Activated naive CD4-positive, alpha-beta T cell treated with anti-CD3 and anti-CD28 coated beads for 36 hours (primary cell): ENCODE results near the gene PRTN3. TPM values are rescaled to one million over a fixed set of nuclear protein-coding genes. Genes with fewer than 3 reads are reported as not detected.
"Not testable (repeated sequence)": the region's sequence is repeated elsewhere in the genome, so short reads cannot be mapped to it uniquely, and the experiment has no call there.

Experiments
- CTCF ChIA-PET: fragments of 350-600 bp; sonication (Branson Sonifier 250); formaldehyde crosslinking; loops from one replicate; lab custom pipeline; 2021; ENCODE audit warnings: antibody characterized with exemption; lab: Charles Lee
- DNase-seq: peaks from one replicate; pipeline ENCODE4 v3.0.0-alpha.2; 2020
- H3K27ac Mint-ChIP-seq: one replicate; pipeline ENCODE4 v1.8.0; 2021; ENCODE audit warnings: mild to moderate bottlenecking, mixed read lengths
- H3K27me3 Mint-ChIP-seq: one replicate; pipeline ENCODE4 v1.8.0; 2021; ENCODE audit warnings: low read depth, mixed read lengths
- H3K36me3 Mint-ChIP-seq: one replicate; pipeline ENCODE4 v1.8.0; 2021; ENCODE audit warnings: low read depth, mixed read lengths
- H3K4me1 Mint-ChIP-seq: one replicate; pipeline ENCODE4 v1.8.0; 2021; ENCODE audit warnings: low read depth, mixed read lengths
- H3K4me3 Mint-ChIP-seq: one replicate; pipeline ENCODE4 v1.8.0; 2021; ENCODE audit warnings: mild to moderate bottlenecking, moderate library complexity, mixed read lengths
- H3K9me3 Mint-ChIP-seq: one replicate; pipeline ENCODE4 v1.8.0; 2021; ENCODE audit warnings: mixed read lengths
- intact Hi-C: fragments of 100-400 bp; cut with micrococcal nuclease; formaldehyde crosslinking; loops from one replicate; pipeline ENCODE4 v1.15.1; 2023
- total RNA-seq, 2 experiments: library from RNA; stranded (reverse); gene quantifications; one replicate each; pipeline ENCODE4 v1.2.3, GENCODE V29; 2021

Gene PRTN3
- total RNA-seq, 2 experiments from 2014 or later, result not detected

DNA sequence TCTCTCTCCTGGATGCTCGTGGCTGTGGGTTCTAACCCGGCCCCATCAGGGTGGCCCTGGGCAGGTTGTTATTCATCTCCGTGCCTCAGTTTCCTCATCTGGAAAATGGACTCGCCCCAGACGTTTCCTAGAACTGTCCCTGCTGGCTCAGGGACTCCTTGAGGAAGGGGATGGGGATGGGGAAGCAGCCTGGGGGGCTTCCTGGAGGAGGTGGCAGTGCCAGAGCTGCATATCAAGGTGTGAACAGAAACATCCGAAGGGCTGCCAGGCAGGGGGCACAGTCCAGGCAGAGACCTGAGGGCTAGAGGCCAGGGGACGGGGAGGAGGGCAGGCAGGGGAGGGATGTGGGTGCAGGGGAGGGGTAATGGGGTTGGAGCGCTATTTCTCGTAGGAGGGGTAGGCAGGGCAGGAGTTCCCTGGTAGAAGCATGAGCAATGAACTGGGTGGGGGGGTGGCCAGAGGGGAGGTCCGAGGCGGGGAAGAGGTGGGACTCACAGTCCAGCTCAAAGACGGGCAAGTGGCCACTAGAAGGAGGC, 7.7 kb downstream of the PRTN3 start:
- Mint-ChIP-seq H3K36me3 (no peaks in the 10 kb centered on the region), H3K27me3 (peaks cover 50% of the 10 kb centered on the region), H3K4me3 (no peak overlapping the region), H3K27ac (no peak overlapping the region), H3K4me1 (peaks cover 4% of the 10 kb centered on the region), H3K9me3 (no peaks in the 10 kb centered on the region)
- CTCF ChIA-PET, result interaction anchor here (0.6 to 0.8 kb wide), 2 partner anchors 9 to 250 kb away, joined by 3 read pairs; no protein-coding TSS in a partner anchor
- DNase-seq, result no peak
- intact Hi-C loops, result no loop called here

GRCh38 chr19:849195-849594, 8.4 kb downstream of the PRTN3 start:
- peaks cover 47% of the 10 kb centered on the region for H3K27me3 Mint-ChIP-seq
- CTCF ChIA-PET, result interaction anchor here (0.6 to 0.8 kb wide), 3 partner anchors 10 to 262 kb away, joined by 3 to 6 read pairs (median 4); no protein-coding TSS in a partner anchor
- H3K4me1 Mint-ChIP-seq, DNase-seq, H3K27ac Mint-ChIP-seq, intact Hi-C loops, H3K36me3 Mint-ChIP-seq, H3K4me3 Mint-ChIP-seq, H3K9me3 Mint-ChIP-seq: not testable (repeated sequence)

DNA sequence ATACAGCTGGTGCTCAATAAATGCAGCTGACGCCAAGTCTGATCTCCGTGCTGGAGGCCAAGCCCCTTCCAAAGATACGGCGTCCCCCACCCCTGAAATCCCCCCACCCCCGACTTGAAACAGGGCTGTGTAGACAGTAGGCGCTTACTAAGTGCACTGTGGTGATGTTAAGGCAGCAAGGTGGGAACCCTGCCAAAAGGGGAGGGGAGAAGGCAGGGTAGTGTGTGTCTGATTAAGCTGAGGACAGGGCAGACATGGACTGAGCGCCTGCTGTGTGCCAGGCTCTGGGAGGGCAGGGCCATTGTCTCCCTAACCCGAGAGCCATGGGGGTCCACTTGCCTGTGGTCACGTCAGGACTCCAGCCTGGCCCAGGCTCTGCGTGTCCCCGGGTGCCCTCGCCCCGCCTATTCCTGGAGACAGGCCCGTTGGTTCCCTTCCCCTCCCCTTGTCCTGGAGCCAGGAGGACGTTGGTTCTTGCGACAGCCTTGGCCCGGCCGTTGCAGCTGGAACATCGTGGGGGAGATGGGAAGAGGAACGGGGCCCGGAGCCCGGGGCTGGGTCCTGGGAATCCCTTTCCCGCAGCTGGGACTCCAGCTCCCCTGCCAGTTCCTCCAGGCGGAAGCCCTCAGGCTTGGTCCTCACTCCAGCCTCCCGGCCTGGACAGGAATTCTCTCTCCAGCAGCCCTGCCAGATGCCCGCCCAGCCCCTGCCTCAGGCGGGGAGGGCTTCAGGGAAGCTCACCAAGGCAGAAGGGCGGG, 9.6 kb downstream of the PRTN3 start:
- Mint-ChIP-seq H3K27me3 (peaks cover 38% of the 10 kb centered on the region), H3K9me3 (no peaks in the 10 kb centered on the region), H3K27ac (no peak overlapping the region), H3K4me3 (no peak overlapping the region), H3K4me1 (no peaks in the 10 kb centered on the region), H3K36me3 (no peaks in the 10 kb centered on the region)
- DNase-seq, result no peak
- intact Hi-C loops, result no loop called here
- CTCF ChIA-PET, result interaction anchor here (0.8 kb wide), 1 partner anchor 13 kb away, joined by 3 read pairs; no protein-coding TSS in a partner anchor

DNA sequence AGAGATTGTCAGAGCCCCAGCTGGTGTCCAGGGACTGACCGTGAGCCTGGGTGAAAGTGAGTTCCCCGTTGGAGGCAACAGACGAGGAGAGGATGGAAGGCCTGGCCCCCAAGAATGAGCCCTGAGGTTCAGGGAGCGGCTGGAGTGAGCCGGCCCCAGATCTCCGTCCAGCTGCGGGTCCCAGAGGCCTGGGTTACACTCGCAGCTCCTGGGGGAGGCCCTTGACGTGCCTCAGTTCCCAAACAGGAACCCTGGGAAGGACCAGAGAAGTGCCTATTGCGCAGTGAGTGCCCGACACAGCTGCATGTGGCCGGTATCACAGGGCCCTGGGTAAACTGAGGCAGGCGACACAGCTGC, 10.2 kb downstream of the PRTN3 start:
- Mint-ChIP-seq H3K4me3 (no peak overlapping the region), H3K9me3 (no peaks in the 10 kb centered on the region), H3K27ac (no peak overlapping the region), H3K4me1 (no peaks in the 10 kb centered on the region), H3K36me3 (no peaks in the 10 kb centered on the region), H3K27me3 (peaks cover 34% of the 10 kb centered on the region)
- CTCF ChIA-PET, result interaction anchor here (0.8 kb wide), 1 partner anchor 13 kb away, joined by 3 read pairs; no protein-coding TSS in a partner anchor
- no peak for DNase-seq
- intact Hi-C loops, result no loop called here

GRCh38 chr19:852136-853013, 11.6 kb downstream of the PRTN3 start, which contains the start of gene ELANE:
TSS of gene ELANE (plus strand) at chr19:852303. CDS start at chr19:852329, 26 bp downstream.
- intact Hi-C loops, result no loop called here
- CTCF ChIA-PET, result no interaction called here
- Mint-ChIP-seq H3K9me3 (no peaks in the 10 kb centered on the region), H3K4me1 (no peaks in the 10 kb centered on the region), H3K27ac (no peak within 1 kb of the TSS), H3K36me3 (no peaks in the 10 kb centered on the region), H3K27me3 (peaks cover 24% of the 10 kb centered on the region), H3K4me3 (no peak within 1 kb of the TSS)
- DNase-seq, result no peak

GRCh38 chr19:853014-853585, 12.3 kb downstream of the PRTN3 start:
- Mint-ChIP-seq H3K9me3 (no peaks in the 10 kb centered on the region), H3K4me3 (no peak overlapping the region), H3K36me3 (no peaks in the 10 kb centered on the region), H3K27ac (no peak overlapping the region), H3K27me3 (peaks cover 21% of the 10 kb centered on the region), H3K4me1 (no peaks in the 10 kb centered on the region)
- CTCF ChIA-PET, result no interaction called here
- DNase-seq, result no peak
- intact Hi-C loops, result no loop called here

DNA sequence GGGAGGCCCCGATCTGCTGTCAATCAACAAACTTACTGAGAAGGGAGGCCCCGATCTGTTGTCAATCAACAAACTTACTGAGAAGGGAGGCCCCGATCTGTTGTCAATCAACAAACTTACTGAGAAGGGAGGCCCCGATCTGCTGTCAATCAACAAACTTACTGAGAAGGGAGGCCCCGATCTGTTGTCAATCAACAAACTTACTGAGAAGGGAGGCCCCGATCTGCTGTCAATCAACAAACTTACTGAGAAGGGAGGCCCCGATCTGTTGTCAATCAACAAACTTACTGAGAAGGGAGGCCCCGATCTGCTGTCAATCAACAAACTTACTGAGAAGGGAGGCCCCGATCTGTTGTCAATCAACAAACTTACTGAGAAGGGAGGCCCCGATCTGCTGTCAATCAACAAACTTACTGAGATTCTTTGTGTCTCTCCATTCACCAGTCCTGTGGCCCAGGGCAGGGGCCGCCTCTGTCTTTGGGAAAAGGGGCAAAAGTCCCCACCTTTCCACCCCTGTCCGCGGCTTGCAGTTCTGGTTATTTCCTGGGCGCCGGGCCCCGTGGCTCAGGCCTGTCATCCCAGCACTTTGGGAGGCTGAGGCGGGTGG, 12.9 kb downstream of the PRTN3 start:
- H3K9me3 Mint-ChIP-seq, intact Hi-C loops, H3K36me3 Mint-ChIP-seq, DNase-seq, H3K4me1 Mint-ChIP-seq, H3K4me3 Mint-ChIP-seq, H3K27ac Mint-ChIP-seq, CTCF ChIA-PET: not testable (repeated sequence)
- peaks cover 16% of the 10 kb centered on the region for H3K27me3 Mint-ChIP-seq

DNA sequence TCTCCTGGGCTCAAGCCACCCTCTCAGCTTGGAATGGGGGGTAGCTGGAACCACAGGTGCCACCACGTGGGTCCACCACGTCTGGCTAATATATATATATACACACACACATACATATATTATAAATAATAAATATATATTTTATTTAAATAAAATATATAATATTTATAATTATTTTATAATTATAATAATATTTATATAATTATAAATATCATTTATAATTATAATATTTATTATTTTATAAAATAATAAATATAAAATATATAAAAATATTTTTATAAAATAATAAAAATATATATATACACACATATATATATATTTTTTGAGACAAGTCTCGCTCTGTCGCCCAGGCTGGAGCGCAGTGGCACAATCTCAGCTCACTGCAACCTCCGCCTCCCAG, 13.8 kb downstream of the PRTN3 start:
- Mint-ChIP-seq H3K4me3 (no peak overlapping the region), H3K36me3 (no peaks in the 10 kb centered on the region), H3K9me3 (no peaks in the 10 kb centered on the region), H3K27me3 (peaks cover 13% of the 10 kb centered on the region), H3K4me1 (no peaks in the 10 kb centered on the region), H3K27ac (no peak overlapping the region)
- CTCF ChIA-PET, result interaction anchor here (0.7 kb wide), 1 partner anchor 117 kb away, joined by 3 read pairs; no protein-coding TSS in a partner anchor
- no peak for DNase-seq
- intact Hi-C loops, result no loop called here

- Mint-ChIP-seq H3K27ac (no peak overlapping the region), H3K4me1 (no peaks in the 10 kb centered on the region), H3K9me3 (no peaks in the 10 kb centered on the region), H3K4me3 (no peak overlapping the region), H3K36me3 (no peaks in the 10 kb centered on the region), H3K27me3 (peaks cover 7% of the 10 kb centered on the region)
- no peak for DNase-seq
- CTCF ChIA-PET, result no interaction called here
- intact Hi-C loops, result no loop called here
Measured at GRCh38 chr19:855142-855541, 14.3 kb downstream of the PRTN3 start.

DNA sequence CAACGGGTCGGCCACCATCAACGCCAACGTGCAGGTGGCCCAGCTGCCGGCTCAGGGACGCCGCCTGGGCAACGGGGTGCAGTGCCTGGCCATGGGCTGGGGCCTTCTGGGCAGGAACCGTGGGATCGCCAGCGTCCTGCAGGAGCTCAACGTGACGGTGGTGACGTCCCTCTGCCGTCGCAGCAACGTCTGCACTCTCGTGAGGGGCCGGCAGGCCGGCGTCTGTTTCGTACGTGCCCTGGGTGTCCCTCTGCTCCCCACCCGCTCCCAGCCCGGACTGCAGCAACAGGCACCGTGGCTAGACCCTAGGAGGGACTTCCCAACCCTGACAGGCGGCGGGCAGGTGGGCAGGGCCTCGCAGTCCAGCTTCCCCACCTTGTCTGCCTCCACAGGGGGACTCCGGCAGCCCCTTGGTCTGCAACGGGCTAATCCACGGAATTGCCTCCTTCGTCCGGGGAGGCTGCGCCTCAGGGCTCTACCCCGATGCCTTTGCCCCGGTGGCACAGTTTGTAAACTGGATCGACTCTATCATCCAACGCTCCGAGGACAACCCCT, 14.8 kb downstream of the PRTN3 start:
- CTCF ChIA-PET, result interaction anchor here (0.9 to 1.1 kb wide), 2 partner anchors 9 to 141 kb away, joined by 3 read pairs; no protein-coding TSS in a partner anchor
- Mint-ChIP-seq H3K36me3 (no peaks in the 10 kb centered on the region), H3K27ac (no peak overlapping the region), H3K27me3 (peaks cover 6% of the 10 kb centered on the region), H3K4me3 (no peak overlapping the region), H3K4me1 (no peaks in the 10 kb centered on the region), H3K9me3 (no peaks in the 10 kb centered on the region)
- intact Hi-C loops, result no loop called here
- no peak for DNase-seq

DNA sequence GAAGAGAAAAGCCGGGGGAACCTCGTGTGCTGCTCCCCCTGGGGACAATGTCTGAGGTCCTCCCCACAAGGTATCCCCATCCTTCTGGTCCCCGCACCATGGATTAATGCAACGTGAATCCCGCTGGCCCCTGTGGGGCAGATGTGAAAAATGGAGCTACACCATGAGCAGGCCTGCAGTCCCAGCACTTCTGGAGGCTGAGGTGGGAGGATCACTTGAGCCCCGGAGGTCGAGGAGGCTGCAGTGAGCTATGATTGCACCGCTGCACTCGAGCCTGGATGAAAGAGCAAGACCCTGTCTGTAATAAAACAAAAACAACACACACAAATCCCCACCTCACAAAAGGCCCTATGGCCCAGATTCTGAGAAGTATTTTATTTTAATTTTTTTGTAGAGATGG, 17.5 kb downstream of the PRTN3 start:
- Mint-ChIP-seq H3K27me3 (peaks cover 3% of the 10 kb centered on the region), H3K9me3 (no peaks in the 10 kb centered on the region), H3K27ac (no peak overlapping the region), H3K4me3 (no peak overlapping the region), H3K4me1 (peaks cover 6% of the 10 kb centered on the region), H3K36me3 (no peaks in the 10 kb centered on the region)
- no peak for DNase-seq
- intact Hi-C loops, result no loop called here
- CTCF ChIA-PET, result interaction anchor here (0.6 to 1.5 kb wide), 2 partner anchors 24 to 85 kb away, joined by 3 to 4 read pairs; no protein-coding TSS in a partner anchor
